Lung (tissue), 12 donors: ENCODE measurements around the gene RALY. TPM values are rescaled to one million over a fixed set of nuclear protein-coding genes. Genes with fewer than 3 reads are reported as not detected.

Experiments
- ATAC-seq: fragments of 200-7000 bp; cut with Tn5 transposase; one replicate; pipeline ENCODE4 v1.9.1; 2020; ENCODE audit warnings: moderate number of reproducible peaks; ENCODE audit not compliant: insufficient read depth, low FRiP score
- DNase-seq, 3 donors: peaks; one replicate each; pipeline ENCODE4 v3.0.0-alpha.2; 2013 to 2017
- H3K27ac ChIP-seq, 2 donors: one replicate each; pipeline ENCODE4 v1.5.1; 2013; ENCODE audit warnings: mild to moderate bottlenecking in 2 of 2, moderate library complexity in 2 of 2, control low read depth in 1 of 2, inconsistent platforms in 1 of 2, low read depth in 1 of 2, low read length in 1 of 2
- H3K27me3 ChIP-seq, 3 donors: one replicate each; pipeline ENCODE4 v1.5.1; 2013; ENCODE audit warnings: low read length in 2 of 3; ENCODE audit not compliant: control insufficient read depth in 3 of 3, insufficient read depth in 3 of 3
- H3K36me3 ChIP-seq, 4 donors: one replicate each; pipeline ENCODE4 v1.5.1; 2013; ENCODE audit warnings: low read length in 4 of 4, mild to moderate bottlenecking in 1 of 4, moderate library complexity in 1 of 4; ENCODE audit not compliant: control insufficient read depth in 4 of 4, insufficient read depth in 4 of 4
- H3K4me1 ChIP-seq, 5 donors: one replicate each; pipeline ENCODE4 v1.5.1; 2013; ENCODE audit warnings: low read length in 5 of 5, mild to moderate bottlenecking in 2 of 5, moderate library complexity in 1 of 5; ENCODE audit not compliant: control insufficient read depth in 5 of 5, insufficient read depth in 5 of 5
- H3K4me3 ChIP-seq: one replicate; pipeline ENCODE4 v1.5.1; 2013; ENCODE audit warnings: mild to moderate bottlenecking, control low read depth, moderate library complexity
- H3K9ac ChIP-seq, 2 donors: one replicate each; pipeline ENCODE4 v1.5.1; 2013; ENCODE audit warnings: low read length in 2 of 2, control low read depth in 1 of 2; ENCODE audit not compliant: insufficient read depth in 1 of 2
- H3K9me3 ChIP-seq, 4 donors: one replicate each; pipeline ENCODE4 v1.5.1; 2013; ENCODE audit warnings: low read length in 3 of 4, mild to moderate bottlenecking in 1 of 4, moderate library complexity in 1 of 4; ENCODE audit not compliant: control insufficient read depth in 4 of 4, insufficient read depth in 3 of 4
- CTCF ChIP-seq: IDR thresholded peaks from 2 replicates; pipeline ENCODE4 v1.5.1; 2012; ENCODE audit warnings: mild to moderate bottlenecking; ENCODE audit errors: control extremely low read depth, extremely low read depth
- WGBS, 2 donors: extraction: QIAGEN DNeasy Blood & Tissue Kit; methylation state at CpG; one replicate each; pipeline ENCODE4 v1.1.7; 2013; 5-methylcytosine and 5-hydroxymethylcytosine counted together
- polyA plus RNA-seq, 2 donors: library from polyadenylated mRNA; stranded (reverse); fragments of 200-250 nt; gene quantifications; one replicate each; pipeline ENCODE4 v1.2.1, GENCODE V29; 2013
- total RNA-seq, 2 donors: library from RNA; depleted of rRNA in 1 of 2; stranded (reverse); fragments of >200 nt in 1 of 2; gene quantifications; one replicate each; pipeline ENCODE4 v1.2.1, GENCODE V29; 2014 to 2021
- donor health status: control.
- donor health status: control.
- donor health status: Bipolar disorder and iron deficiency.
- donor health status: healthy.
- donor health status: DM: yes; HTN: yes; CAD: no.

Gene RALY
- total and polyA plus RNA-seq, 4 donors: 135 to 157 (median 145) TPM

GRCh38 chr20:34082232-34082887 lies 88.6 kb downstream of the RALY start:
- peaks cover 0 to 12% (median 0%) of the 10 kb centered on the region in 5 donors for H3K4me1 ChIP-seq
- ATAC-seq: no peak
- WGBS, 2 donors: 91 to 95% methylated on average over 8 of the region's 8 CpGs
- no peak overlapping the region for H3K9ac ChIP-seq
- no peak for DNase-seq
- no peaks in the 10 kb centered on the region for H3K27me3 ChIP-seq
- no peak for TF ChIP-seq CTCF
- H3K9me3 ChIP-seq: peaks cover 0 to 2% (median 0%) of the 10 kb centered on the region in 4 donors
- H3K36me3 ChIP-seq: peaks cover 13 to 57% (median 35%) of the 10 kb centered on the region in 4 donors
- peak overlapping the region; percentile 29 to 70 for H3K27ac ChIP-seq
- H3K4me3 ChIP-seq: no peak overlapping the region

GRCh38 chr20:34083137-34083536 lies 89.4 kb downstream of the RALY start:
- peaks cover 0 to 12% (median 0%) of the 10 kb centered on the region in 5 donors for H3K4me1 ChIP-seq
- H3K9me3 ChIP-seq: peaks cover 0 to 2% (median 0%) of the 10 kb centered on the region in 4 donors
- H3K27me3 ChIP-seq: no peaks in the 10 kb centered on the region
- TF ChIP-seq CTCF: no peak
- H3K4me3 ChIP-seq: no peak overlapping the region
- peak; percentile 26 to 52 (median 29) for DNase-seq
- H3K27ac ChIP-seq: peak overlapping the region in 1 of 2 donors; percentile 29
- no peak overlapping the region for H3K9ac ChIP-seq
- 44 to 58% methylated on average over 7 of the region's 7 CpGs for WGBS, 2 donors
- ATAC-seq: peak; percentile 58
- H3K36me3 ChIP-seq: peaks cover 18 to 53% (median 34%) of the 10 kb centered on the region in 4 donors

- peaks cover 0 to 13% (median 0%) of the 10 kb centered on the region in 5 donors for H3K4me1 ChIP-seq
- peaks cover 0 to 2% (median 0%) of the 10 kb centered on the region in 4 donors for H3K9me3 ChIP-seq
- no peak overlapping the region for H3K4me3 ChIP-seq
- WGBS, 2 donors: 88 to 93% methylated on average over 2 of the region's 2 CpGs
- H3K36me3 ChIP-seq: peaks cover 24 to 52% (median 35%) of the 10 kb centered on the region in 4 donors
- no peaks in the 10 kb centered on the region for H3K27me3 ChIP-seq
- DNase-seq: no peak
- no peak for ATAC-seq
- H3K9ac ChIP-seq: no peak overlapping the region
- no peak for TF ChIP-seq CTCF
- H3K27ac ChIP-seq: peak overlapping the region in 1 of 2 donors; percentile 58
These were observed 90.1 kb downstream of the RALY start for GRCh38 chr20:34083781-34084180.
